COLO668 (cell line): ENCODE results near the gene SH2D6.
"Not testable (repeated sequence)": the region's sequence is repeated elsewhere in the genome, so short reads cannot be mapped to it uniquely, and the experiment has no call there.

ENCODE experiments used
- DNase-seq: peaks from one replicate; lab custom pipeline; 2025; ENCODE audit not compliant: unreplicated experiment; lab: John Stamatoyannopoulos, UW

SH2D6 gene

GRCh38 chr2:85418132-85419008 lies at the start of gene SH2D6:
Gene SH2D6, plus strand, starts transcription at chr2:85418714. Its CDS starts 10,752 bp downstream, at chr2:85429466.
- DNase-seq, result peak; percentile 87

GRCh38 chr2:85368921-85369320 lies 49.6 kb upstream of the SH2D6 start:
- no peak for DNase-seq

- DNase-seq, result no peak
Observed at GRCh38 chr2:85369500-85369899, 49.0 kb upstream of the SH2D6 start.

- no peak for DNase-seq
Observed at GRCh38 chr2:85371045-85371444, 47.5 kb upstream of the SH2D6 start.

- DNase-seq, result no peak
Observed at GRCh38 chr2:85376291-85377065, 42.0 kb upstream of the SH2D6 start.

- DNase-seq, result no peak
Observed at GRCh38 chr2:85377083-85377482, 41.4 kb upstream of the SH2D6 start.

- DNase-seq, result no peak
Observed at GRCh38 chr2:85378257-85378656, 40.3 kb upstream of the SH2D6 start.

GRCh38 chr2:85380048-85380447 lies 38.5 kb upstream of the SH2D6 start:
- no peak for DNase-seq

- not testable (repeated sequence) for DNase-seq
Observed at GRCh38 chr2:85383151-85383550, 35.4 kb upstream of the SH2D6 start.

GRCh38 chr2:85383850-85384249 lies 34.7 kb upstream of the SH2D6 start:
- no peak for DNase-seq

- no peak for DNase-seq
Observed at GRCh38 chr2:85385746-85386145, 32.8 kb upstream of the SH2D6 start.

GRCh38 chr2:85387754-85388153 lies 30.8 kb upstream of the SH2D6 start:
- DNase-seq, result no peak

GRCh38 chr2:85388878-85389538 lies 29.5 kb upstream of the SH2D6 start:
- DNase-seq, result no peak

- peak; percentile 53 for DNase-seq
Observed at GRCh38 chr2:85390941-85391669, 27.4 kb upstream of the SH2D6 start.

GRCh38 chr2:85393836-85394235 lies 24.7 kb upstream of the SH2D6 start:
- DNase-seq, result no peak

GRCh38 chr2:85394261-85394681 lies 24.2 kb upstream of the SH2D6 start:
- DNase-seq, result peak; percentile 87

- DNase-seq, result no peak
Observed at GRCh38 chr2:85394976-85395375, 23.5 kb upstream of the SH2D6 start.

- no peak for DNase-seq
Observed at GRCh38 chr2:85395912-85396475, 22.5 kb upstream of the SH2D6 start.

GRCh38 chr2:85396531-85397470 lies 21.7 kb upstream of the SH2D6 start:
- DNase-seq, result no peak
